ENCODE data around the gene PNMA6A. TPM values are rescaled to one million over a fixed set of nuclear protein-coding genes. Genes with fewer than 3 reads are reported as not detected.
"Not testable (repeated sequence)": the region's sequence is repeated elsewhere in the genome, so short reads cannot be mapped to it uniquely, and the experiment has no call there.

The PNMA6A gene
- total RNA-seq: 1 to 10 TPM in 1 of 4 donors, under 1 TPM in 1, not detected in 2; 0.19 to 1.3 TPM

DNA sequence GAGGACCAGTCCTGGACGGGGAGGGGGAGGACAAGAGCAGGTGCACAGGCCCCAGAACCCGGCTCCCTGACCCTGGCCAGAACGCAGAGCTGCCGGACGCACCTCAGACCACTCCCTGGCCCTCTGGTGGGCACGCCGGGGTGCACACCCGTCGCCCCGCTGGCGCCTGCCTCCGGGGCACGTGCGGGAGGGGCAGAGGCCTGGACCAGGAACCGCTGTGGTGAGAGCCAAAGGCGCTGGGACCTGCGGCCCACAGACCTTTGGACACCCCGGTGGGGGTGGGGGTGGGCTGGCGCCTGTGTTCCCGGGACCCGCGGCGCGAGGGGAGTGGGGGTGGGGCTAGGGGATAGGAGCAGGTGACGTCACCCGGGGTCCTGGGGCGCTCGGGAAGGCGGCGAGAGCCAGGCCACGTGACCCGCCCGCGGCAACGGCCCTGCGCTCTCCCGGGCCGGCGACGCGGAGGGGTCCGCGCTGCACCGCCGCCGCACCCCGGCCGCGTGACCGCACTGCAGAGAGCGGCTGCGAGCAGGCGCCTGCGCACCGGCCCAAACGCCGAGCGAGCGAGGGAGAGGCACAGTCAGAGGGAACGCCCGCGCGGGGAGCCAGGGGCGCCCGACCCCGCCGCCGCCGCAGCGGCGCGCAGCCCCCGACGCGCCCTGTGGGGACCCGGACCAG, at the start of gene PNMA6A:
TSS of gene PNMA6A (plus strand) at position 546 of the 675 bp plus-strand sequence. CDS start 609 bp downstream, outside the sequence.
- DNase-seq; H3K27me3 ChIP-seq; H3K36me3 ChIP-seq; H3K9me3 ChIP-seq; H3K4me1 ChIP-seq; H3K4me3 ChIP-seq; H3K27ac ChIP-seq; intact Hi-C loops (cut with DNase I): not testable (repeated sequence)
- no CpG with 5 or more reads among the region's 76 CpGs for WGBS, 2 donors

DNA sequence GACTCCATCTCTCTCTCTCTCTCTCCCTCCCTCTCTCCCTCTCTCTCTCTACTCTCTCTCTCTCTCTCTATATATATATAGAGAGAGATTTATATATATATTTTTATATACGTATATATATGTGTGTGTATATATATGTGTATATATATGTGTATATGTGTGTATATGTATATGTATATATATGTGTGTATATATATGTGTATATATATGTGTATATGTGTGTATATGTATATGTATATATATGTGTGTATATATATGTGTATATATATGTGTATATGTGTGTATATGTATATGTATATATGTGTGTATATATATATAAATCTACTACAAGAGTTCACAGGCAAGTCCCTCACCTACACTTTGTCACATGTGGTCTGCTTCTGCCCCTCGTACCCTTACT, 45.8 kb upstream of the PNMA6A start:
- 43 to 50% methylated on average over 2 of the region's 2 CpGs for WGBS, 2 donors
- intact Hi-C loops (cut with DNase I); H3K4me3 ChIP-seq; H3K4me1 ChIP-seq; H3K27me3 ChIP-seq; DNase-seq; H3K27ac ChIP-seq; H3K9me3 ChIP-seq; H3K36me3 ChIP-seq: not testable (repeated sequence)

DNA sequence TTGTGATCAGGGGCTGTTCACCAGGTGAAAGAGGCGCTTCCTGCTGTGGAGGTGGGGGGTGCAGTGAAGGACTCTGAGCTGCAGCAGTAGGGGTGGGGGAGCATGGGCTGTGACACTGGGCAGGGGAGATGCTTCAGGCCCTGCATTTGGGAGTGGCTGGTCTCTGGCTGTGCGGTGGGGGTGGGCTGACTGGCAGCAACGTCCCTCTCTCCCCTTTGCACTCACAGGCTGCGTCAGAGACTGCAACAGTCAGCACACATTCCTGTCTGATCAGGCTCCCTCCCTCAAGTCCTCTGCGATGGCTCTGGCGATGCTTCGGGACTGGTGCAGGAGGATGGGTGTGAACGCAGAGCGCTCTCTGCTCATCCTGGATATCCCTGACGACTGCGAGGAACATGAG, 43.8 kb upstream of the PNMA6A start:
- H3K4me1 ChIP-seq; H3K9me3 ChIP-seq; DNase-seq; H3K4me3 ChIP-seq; intact Hi-C loops (cut with DNase I); H3K36me3 ChIP-seq; H3K27ac ChIP-seq; H3K27me3 ChIP-seq: not testable (repeated sequence)
- 100% methylated on average over 1 of the region's 11 CpGs; no CpG with 5 or more reads in 1 of the 2 donors for WGBS, 2 donors

DNA sequence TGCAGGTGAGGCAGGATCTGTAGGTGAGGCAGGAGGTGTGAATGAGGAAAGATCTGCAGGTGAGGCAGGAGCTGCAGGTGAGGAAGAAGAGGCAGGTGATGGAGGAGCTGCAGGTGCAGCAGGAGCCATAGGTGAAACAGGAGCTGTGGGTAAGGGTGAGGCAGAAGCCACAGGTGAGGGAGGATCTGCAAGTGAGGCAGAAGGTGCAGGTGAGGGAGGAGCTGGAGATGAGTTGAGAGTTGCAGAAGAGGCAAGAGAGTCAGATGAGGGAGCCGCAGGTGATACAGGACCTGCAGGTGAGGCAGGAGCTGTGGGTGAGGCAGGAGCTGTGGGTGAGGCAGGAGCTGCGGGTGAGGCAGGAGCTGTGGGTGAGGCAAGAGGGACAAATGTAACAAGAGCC, 43.1 kb upstream of the PNMA6A start:
- Histone ChIP-seq H3K27me3 (no peaks in the 10 kb centered on the region), H3K36me3 (no peaks in the 10 kb centered on the region), H3K4me3 (no peak overlapping the region), H3K9me3 (no peaks in the 10 kb centered on the region), H3K4me1 (peaks cover 0 to 8% (median 0%) of the 10 kb centered on the region in 3 donors), H3K27ac (no peak overlapping the region)
- TF ChIP-seq, protein P1, sequence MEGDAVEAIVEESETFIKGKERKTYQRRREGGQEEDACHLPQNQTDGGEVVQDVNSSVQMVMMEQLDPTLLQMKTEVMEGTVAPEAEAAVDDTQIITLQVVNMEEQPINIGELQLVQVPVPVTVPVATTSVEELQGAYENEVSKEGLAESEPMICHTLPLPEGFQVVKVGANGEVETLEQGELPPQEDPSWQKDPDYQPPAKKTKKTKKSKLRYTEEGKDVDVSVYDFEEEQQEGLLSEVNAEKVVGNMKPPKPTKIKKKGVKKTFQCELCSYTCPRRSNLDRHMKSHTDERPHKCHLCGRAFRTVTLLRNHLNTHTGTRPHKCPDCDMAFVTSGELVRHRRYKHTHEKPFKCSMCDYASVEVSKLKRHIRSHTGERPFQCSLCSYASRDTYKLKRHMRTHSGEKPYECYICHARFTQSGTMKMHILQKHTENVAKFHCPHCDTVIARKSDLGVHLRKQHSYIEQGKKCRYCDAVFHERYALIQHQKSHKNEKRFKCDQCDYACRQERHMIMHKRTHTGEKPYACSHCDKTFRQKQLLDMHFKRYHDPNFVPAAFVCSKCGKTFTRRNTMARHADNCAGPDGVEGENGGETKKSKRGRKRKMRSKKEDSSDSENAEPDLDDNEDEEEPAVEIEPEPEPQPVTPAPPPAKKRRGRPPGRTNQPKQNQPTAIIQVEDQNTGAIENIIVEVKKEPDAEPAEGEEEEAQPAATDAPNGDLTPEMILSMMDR (IDR thresholded peaks at IDR 0.05): no peak
- TF ChIP-seq POLR2A (IDR thresholded peaks at IDR 0.05): no peak
- intact Hi-C loops (cut with DNase I): no loop called here
- WGBS, 2 donors: 41 to 66% methylated on average over 2 of the region's 2 CpGs
- DNase-seq: no peak

DNA sequence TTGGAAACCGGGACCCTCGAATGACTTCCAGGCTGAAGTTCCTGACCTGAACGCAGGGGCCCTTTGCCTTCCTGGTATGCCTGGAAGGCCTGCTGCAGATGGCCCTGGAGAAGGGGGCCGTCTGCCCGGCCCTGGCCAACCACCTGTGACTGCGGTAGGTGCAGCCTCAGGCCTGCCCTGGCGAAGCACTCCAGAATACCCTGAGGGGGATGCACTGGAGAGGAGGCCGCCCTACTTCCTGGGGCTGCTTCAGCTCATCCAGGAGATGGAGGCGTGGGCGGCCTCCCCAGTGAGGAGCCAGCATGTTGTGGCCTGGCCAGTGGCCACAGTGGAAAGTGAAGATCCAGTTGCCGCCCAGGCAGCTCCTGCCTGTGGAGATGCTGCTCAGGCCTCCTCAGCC, 42.4 kb upstream of the PNMA6A start:
- no peak for DNase-seq

DNA sequence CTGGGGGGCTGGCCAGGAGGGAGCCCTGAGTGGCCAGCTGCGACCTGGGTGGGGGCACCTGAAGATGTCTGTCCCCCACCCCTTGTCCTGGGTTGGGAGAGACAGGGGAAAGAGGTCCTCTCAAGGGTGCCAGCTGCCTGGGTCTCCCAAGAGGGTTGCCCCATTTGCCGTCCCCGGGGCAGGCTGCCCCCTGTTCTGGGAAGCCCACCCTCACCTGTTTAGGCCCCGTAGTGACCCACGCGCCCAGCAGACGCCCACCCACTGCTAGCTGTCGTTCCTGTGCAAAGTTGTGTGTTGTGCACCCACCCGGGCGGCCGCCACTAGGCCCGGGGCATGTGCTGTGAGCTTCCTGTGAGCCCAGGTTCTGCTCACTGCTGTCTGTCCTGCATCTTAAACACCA, 41.5 kb upstream of the PNMA6A start:
- no peak overlapping the region for H3K27ac ChIP-seq
- no peak overlapping the region for H3K4me3 ChIP-seq
- H3K27me3 ChIP-seq: no peaks in the 10 kb centered on the region
- no peaks in the 10 kb centered on the region for H3K36me3 ChIP-seq
- intact Hi-C loops (cut with DNase I): loop anchor here (10.0 kb wide), 1 partner anchor 474 kb away; no protein-coding TSS in a partner anchor
- no peak for TF ChIP-seq POLR2A (IDR thresholded peaks at IDR 0.05)
- TF ChIP-seq, protein P1 (IDR thresholded peaks at IDR 0.05): no peak
- WGBS, 2 donors: no CpG with 5 or more reads among the region's 12 CpGs
- no peaks in the 10 kb centered on the region for H3K9me3 ChIP-seq
- H3K4me1 ChIP-seq: peaks cover 0 to 8% (median 0%) of the 10 kb centered on the region in 3 donors
- DNase-seq: no peak

More for the DNA sequence above, 42.4 kb upstream of the PNMA6A start:
- no peaks in the 10 kb centered on the region for H3K9me3 ChIP-seq
- H3K36me3 ChIP-seq: no peaks in the 10 kb centered on the region
- H3K4me1 ChIP-seq: peaks cover 0 to 8% (median 0%) of the 10 kb centered on the region in 3 donors
- intact Hi-C loops (cut with DNase I): loop anchor here (10.0 kb wide), 1 partner anchor 475 kb away; no protein-coding TSS in a partner anchor
- no peak for TF ChIP-seq POLR2A (IDR thresholded peaks at IDR 0.05)
- TF ChIP-seq, protein P1 (IDR thresholded peaks at IDR 0.05): no peak
- no peaks in the 10 kb centered on the region for H3K27me3 ChIP-seq
- WGBS, 2 donors: no CpG with 5 or more reads among the region's 11 CpGs
- H3K27ac ChIP-seq: no peak overlapping the region
- no peak overlapping the region for H3K4me3 ChIP-seq

All from esophagus squamous epithelium (tissue), 5 donors.